ENCODE data around the gene RPL13A. TPM values are rescaled to one million over a fixed set of nuclear protein-coding genes. Genes with fewer than 3 reads are reported as not detected.

RPL13A gene
- total and polyA plus RNA-seq, 8 donors: 1,459 to 2,866 (median 2,024) TPM

- intact Hi-C loops (cut with DNase I): no loop called here
- no peaks in the 10 kb centered on the region for H3K36me3 ChIP-seq
- ATAC-seq (peak; percentile 93 to 97 (median 96)), FAIRE-seq (no peak), DNase-seq (peak; percentile 68 to 94 (median 86))
- no peaks in the 10 kb centered on the region for H3K4me1 ChIP-seq
- H3K4me3 ChIP-seq: peak overlapping the region; percentile 32 to 67 (median 37)
- TF ChIP-seq CTCF (IDR thresholded peaks at IDR 0.05): peak in 3 of 4 donors; percentile 11 to 25 (median 19)
- H3K27me3 ChIP-seq: no peaks in the 10 kb centered on the region
- 3% methylated on average over 81 to 87 of the region's 87 CpGs for WGBS, 2 donors
- no peaks in the 10 kb centered on the region for H3K9me3 ChIP-seq
- no peak overlapping the region for H3K27ac ChIP-seq
Measured at GRCh38 chr19:49533551-49534488, 46.4 kb downstream of the RPL13A start.

GRCh38 chr19:49534632-49535385 lies 47.4 kb downstream of the RPL13A start:
- FAIRE-seq (no peak), ATAC-seq (no peak), DNase-seq (no peak)
- Histone ChIP-seq H3K4me1 (no peaks in the 10 kb centered on the region), H3K27ac (no peak overlapping the region), H3K27me3 (no peaks in the 10 kb centered on the region), H3K4me3 (peak overlapping the region in 1 of 4 donors; percentile 67), H3K9me3 (no peaks in the 10 kb centered on the region), H3K36me3 (no peaks in the 10 kb centered on the region)
- intact Hi-C loops (cut with DNase I): no loop called here
- TF ChIP-seq CTCF (IDR thresholded peaks at IDR 0.05): no peak
- WGBS, 2 donors: 77 to 92% methylated on average over 8 of the region's 8 CpGs

GRCh38 chr19:49536921-49537462 lies 49.6 kb downstream of the RPL13A start:
- Histone ChIP-seq H3K9me3 (no peaks in the 10 kb centered on the region), H3K4me3 (no peak overlapping the region), H3K36me3 (no peaks in the 10 kb centered on the region), H3K4me1 (no peaks in the 10 kb centered on the region), H3K27me3 (no peaks in the 10 kb centered on the region), H3K27ac (no peak overlapping the region)
- ATAC-seq (no peak), DNase-seq (no peak), FAIRE-seq (no peak)
- no peak for TF ChIP-seq CTCF (IDR thresholded peaks at IDR 0.05)
- intact Hi-C loops (cut with DNase I): no loop called here
- WGBS, 2 donors: 91 to 92% methylated on average over 22 of the region's 22 CpGs

GRCh38 chr19:49538643-49539042 lies 51.2 kb downstream of the RPL13A start:
- Histone ChIP-seq H3K4me3 (no peak overlapping the region), H3K9me3 (no peaks in the 10 kb centered on the region), H3K27me3 (no peaks in the 10 kb centered on the region), H3K27ac (no peak overlapping the region), H3K36me3 (no peaks in the 10 kb centered on the region), H3K4me1 (no peaks in the 10 kb centered on the region)
- intact Hi-C loops (cut with DNase I): no loop called here
- TF ChIP-seq CTCF (IDR thresholded peaks at IDR 0.05): no peak
- ATAC-seq (no peak), DNase-seq (no peak), FAIRE-seq (no peak)
- WGBS, 2 donors: 79 to 80% methylated on average over 5 of the region's 5 CpGs
